HCT116 (cell line): ENCODE results near the gene FBXL16.

Source experiments
- CTCF ChIP-seq, 3 experiments: fragments of 200-600 bp in 1 of 3; sonication (generic) in 1 of 3; IDR thresholded peaks in 2 of 3; conservative IDR thresholded peaks in 1 of 3; 2 replicates each; pipeline ENCODE4 v1.5.1; 2012 to 2017; ENCODE audit warnings: low read depth in 2 of 3, low read length in 2 of 3, antibody characterized with exemption in 1 of 3, borderline replicate concordance in 1 of 3, control low read depth in 1 of 3, mild to moderate bottlenecking in 1 of 3, mixed read lengths in 1 of 3, mixed run types in 1 of 3, moderate library complexity in 1 of 3; ENCODE audit not compliant: insufficient read depth in 1 of 3
- EZH2 ChIP-seq: fragments of 200-600 bp; sonication (generic); IDR thresholded peaks from 2 replicates; pipeline ENCODE4 v1.6.1; 2017; ENCODE audit warnings: antibody characterized with exemption, mixed run types
- SP1 ChIP-seq: IDR thresholded peaks from 2 replicates; pipeline ENCODE4 v1.6.1; 2012; ENCODE audit warnings: low read depth

GRCh38 chr16:708019-708418 is 2.4 kb upstream of the FBXL16 start:
- TF ChIP-seq CTCF (IDR thresholded peaks at IDR 0.05 in 2 of 3, conservative IDR thresholded peaks at IDR 0.05 in 1 of 3; ENCODE audit: borderline replicate concordance in 1 of 3, insufficient read depth in 1 of 3, low read depth in 2 of 3, low read length in 2 of 3) = no peak
- TF ChIP-seq SP1 = no peak
- no peak for TF ChIP-seq EZH2
